ENCODE measurements around the gene SPTBN4.
"Not testable (repeated sequence)": the region's sequence is repeated elsewhere in the genome, so short reads cannot be mapped to it uniquely, and the experiment has no call there.

Gene SPTBN4

DNA sequence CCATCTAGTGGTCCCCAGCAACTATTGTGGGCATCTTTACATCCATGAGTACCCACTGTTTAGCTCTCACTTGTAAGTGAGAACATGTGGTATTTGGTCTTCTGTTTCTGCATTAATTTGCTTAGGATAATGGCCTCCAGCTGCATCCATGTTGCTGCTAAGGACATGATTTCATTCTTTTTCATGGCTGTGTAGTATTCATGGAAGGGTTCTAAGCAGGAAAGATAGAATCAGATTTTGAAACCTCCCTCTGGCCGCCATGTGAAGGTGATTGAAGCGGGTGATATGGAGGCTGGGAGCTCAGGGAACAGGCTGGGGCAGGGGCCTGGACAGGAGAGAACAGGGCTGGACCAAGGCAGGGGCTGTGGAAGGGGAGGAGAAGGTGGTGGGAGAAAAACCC lies 154.5 kb downstream of the SPTBN4 start:
- DNase-seq (ENCODE audit: low read depth): no peak

DNA sequence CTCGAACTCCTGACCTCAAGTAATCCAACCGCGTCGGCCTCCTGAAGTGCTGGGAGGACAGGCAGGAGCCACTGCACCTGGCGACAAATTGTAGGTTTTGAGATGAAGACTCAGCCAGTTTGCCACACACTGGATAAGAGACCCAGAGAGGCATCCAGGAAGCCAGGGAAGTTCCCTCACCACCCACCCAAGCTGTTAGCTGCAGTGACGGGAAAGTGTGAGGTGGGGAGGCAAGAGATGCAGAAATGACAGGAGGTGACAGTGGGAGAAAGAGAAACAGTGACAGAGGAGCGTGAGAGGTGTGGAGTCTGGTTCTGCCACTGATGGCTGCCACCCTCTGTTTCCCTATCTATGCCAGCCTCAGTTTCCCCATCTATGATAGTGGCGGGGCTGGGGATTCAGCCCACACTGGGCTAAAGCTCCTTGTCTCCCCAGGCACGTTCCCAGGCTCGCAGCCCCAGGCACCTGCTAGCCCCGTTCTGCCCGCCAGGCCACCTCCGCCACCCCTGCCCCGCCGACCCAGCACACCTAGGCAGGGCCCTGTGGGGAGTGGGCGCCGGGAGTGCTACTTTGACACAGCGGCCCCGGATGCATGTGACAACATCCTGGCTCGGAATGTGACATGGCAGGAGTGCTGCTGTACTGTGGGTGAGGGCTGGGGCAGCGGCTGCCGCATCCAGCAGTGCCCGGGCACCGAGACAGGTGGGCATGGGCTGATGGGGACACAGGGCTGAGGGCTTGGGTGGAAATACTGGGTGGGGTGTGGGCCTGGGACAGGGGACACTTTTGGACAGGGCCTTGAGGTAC lies 155.4 kb downstream of the SPTBN4 start:
- DNase-seq (ENCODE audit: low read depth): no peak

GRCh38 chr19:40622773-40623075 lies 155.9 kb downstream of the SPTBN4 start:
- no peak for DNase-seq (ENCODE audit: low read depth)

DNA sequence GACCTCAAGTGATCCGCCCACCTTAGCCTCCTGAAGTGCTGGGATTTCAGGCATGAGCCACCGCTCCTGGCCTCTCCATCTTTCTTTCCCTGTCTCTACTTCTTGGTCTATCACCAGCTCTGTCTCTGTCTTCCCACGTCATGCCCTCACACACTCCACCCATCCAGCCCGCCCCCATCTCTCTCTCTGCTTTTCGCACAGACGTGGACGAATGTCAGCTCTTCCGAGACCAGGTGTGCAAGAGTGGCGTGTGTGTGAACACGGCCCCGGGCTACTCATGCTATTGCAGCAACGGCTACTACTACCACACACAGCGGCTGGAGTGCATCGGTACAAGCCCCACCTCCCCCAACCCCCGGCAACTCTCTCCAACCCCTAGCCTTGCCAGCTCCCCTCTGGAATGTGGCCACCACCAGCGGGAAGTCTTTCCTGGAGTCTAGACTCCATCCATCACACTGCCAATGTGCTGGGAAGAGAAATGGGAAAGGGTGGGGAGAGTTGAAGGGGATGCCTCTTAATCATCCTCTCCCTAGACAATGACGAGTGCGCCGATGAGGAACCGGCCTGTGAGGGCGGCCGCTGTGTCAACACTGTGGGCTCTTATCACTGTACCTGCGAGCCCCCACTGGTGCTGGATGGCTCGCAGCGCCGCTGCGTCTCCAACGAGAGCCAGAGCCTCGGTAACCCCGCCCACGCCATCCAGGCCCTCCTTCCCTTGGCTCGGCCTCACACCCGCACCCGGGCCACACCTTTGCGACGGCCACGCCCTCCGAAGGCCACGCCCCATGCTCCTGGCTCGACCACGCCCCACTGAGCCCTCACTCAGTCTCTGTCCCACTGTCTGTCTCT lies 156.8 kb downstream of the SPTBN4 start:
- no peak for DNase-seq (ENCODE audit: low read depth)

- not testable (repeated sequence) for DNase-seq (ENCODE audit: low read depth)
Observed at GRCh38 chr19:40624369-40625153, 157.8 kb downstream of the SPTBN4 start.

DNA sequence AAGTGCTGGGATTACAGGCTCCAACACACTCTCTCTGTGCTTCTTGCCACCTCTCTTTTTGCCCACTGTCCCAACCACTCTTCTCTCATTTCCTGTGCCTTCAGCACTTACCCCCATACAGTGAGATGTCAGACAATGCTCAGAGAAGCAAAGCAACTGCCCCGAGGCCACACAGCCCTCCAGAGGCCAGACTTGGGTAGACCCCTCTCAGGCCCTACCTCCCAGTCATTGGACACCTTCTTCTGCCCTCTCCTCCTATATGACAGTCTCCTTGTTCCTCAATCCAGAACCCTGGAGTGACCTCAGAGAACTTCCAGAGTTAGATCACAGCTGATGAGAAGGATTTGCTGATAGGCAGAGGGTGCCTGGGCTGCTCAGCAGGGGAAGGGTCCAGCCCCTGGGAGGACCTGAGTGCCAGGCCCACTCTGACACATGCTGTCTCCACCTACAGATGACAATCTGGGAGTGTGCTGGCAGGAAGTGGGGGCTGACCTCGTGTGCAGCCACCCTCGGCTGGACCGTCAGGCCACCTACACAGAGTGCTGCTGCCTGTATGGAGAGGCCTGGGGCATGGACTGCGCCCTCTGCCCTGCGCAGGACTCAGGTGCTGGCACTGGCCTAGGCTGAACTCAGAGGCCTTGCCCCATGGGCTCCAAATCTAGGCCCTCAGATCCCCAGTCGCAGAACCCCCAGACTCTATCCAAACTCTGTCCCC lies 158.8 kb downstream of the SPTBN4 start:
- DNase-seq (ENCODE audit: low read depth): no peak
